ENCODE results near the gene SPNS2. TPM values are rescaled to one million over a fixed set of nuclear protein-coding genes. Genes with fewer than 3 reads are reported as not detected.

Gene SPNS2
- total RNA-seq, 1 donor from 2014 or later, result 0.70 TPM

DNA sequence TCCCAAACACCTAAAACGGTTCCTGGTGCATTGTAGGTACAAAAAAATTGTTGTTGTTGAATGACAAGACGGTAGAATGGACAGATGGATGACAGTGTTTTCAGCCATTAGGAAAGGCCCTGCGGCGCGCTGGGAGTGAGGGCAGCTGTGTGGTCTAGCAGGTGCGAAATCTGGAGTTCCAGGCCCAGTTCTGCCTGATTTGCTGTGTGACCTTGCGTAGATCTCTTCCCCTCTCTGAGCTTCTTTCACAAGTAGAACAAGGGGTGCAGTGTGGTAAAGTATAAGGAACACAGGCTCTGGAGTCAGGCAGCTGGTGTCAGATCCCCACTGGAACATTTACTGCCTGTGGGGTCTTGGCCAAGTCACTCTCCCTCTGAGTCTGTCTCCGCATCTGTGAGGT lies 25.3 kb downstream of the SPNS2 start:
- H3K4me1 Mint-ChIP-seq (ENCODE audit: low read depth), result peaks cover 6% of the 10 kb centered on the region
- H3K27ac Mint-ChIP-seq (ENCODE audit: unreplicated experiment), result no peak overlapping the region
- H3K27me3 Mint-ChIP-seq (ENCODE audit: low read depth), result peaks cover 3% of the 10 kb centered on the region
- no peak for DNase-seq (ENCODE audit: low spot score)
- no peak overlapping the region for H3K4me3 Mint-ChIP-seq (ENCODE audit: unreplicated experiment)
- no peaks in the 10 kb centered on the region for H3K9me3 Mint-ChIP-seq (ENCODE audit: low read depth)
- no peak for TF ChIP-seq CTCF (IDR thresholded peaks at IDR 0.05)
- no peaks in the 10 kb centered on the region for H3K36me3 Mint-ChIP-seq (ENCODE audit: low read depth)

- no peaks in the 10 kb centered on the region for H3K9me3 Mint-ChIP-seq (ENCODE audit: low read depth)
- peaks cover 6% of the 10 kb centered on the region for H3K4me1 Mint-ChIP-seq (ENCODE audit: low read depth)
- no peaks in the 10 kb centered on the region for H3K36me3 Mint-ChIP-seq (ENCODE audit: low read depth)
- H3K27me3 Mint-ChIP-seq (ENCODE audit: low read depth), result peaks cover 3% of the 10 kb centered on the region
- no peak for DNase-seq (ENCODE audit: low spot score)
- TF ChIP-seq CTCF (IDR thresholded peaks at IDR 0.05), result no peak
- H3K27ac Mint-ChIP-seq (ENCODE audit: unreplicated experiment), result no peak overlapping the region
- H3K4me3 Mint-ChIP-seq (ENCODE audit: unreplicated experiment), result no peak overlapping the region
Observed at GRCh38 chr17:4525691-4526397, 27.2 kb downstream of the SPNS2 start.

DNA sequence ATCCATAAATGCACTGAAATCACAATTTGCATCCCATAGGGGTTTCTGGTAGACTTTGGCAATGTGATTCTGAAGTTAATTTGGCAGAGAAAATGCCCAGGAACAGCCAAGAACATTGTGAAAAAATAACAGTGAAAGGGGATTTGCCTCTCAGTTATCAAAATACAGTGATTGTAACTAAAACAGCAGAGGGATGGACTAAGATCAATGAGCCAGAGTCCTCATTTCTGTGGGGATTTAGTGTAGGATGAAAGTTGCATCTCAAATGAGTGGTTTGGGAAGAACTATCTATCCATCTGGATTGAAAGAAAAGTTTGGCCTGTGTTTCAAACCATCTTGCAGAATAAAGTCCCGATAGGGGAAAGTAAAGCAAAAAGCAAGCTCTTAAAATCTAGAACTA lies 28.5 kb downstream of the SPNS2 start:
- TF ChIP-seq CTCF (IDR thresholded peaks at IDR 0.05), result no peak
- no peak for DNase-seq (ENCODE audit: low spot score)
- H3K9me3 Mint-ChIP-seq (ENCODE audit: low read depth), result no peaks in the 10 kb centered on the region
- H3K27me3 Mint-ChIP-seq (ENCODE audit: low read depth), result peaks cover 6% of the 10 kb centered on the region
- H3K4me1 Mint-ChIP-seq (ENCODE audit: low read depth), result no peaks in the 10 kb centered on the region
- H3K27ac Mint-ChIP-seq (ENCODE audit: unreplicated experiment), result no peak overlapping the region
- no peak overlapping the region for H3K4me3 Mint-ChIP-seq (ENCODE audit: unreplicated experiment)
- H3K36me3 Mint-ChIP-seq (ENCODE audit: low read depth), result no peaks in the 10 kb centered on the region

GRCh38 chr17:4527566-4528125 lies 29.0 kb downstream of the SPNS2 start:
- Mint-ChIP-seq H3K27me3 (ENCODE audit: low read depth) (peaks cover 6% of the 10 kb centered on the region), H3K9me3 (ENCODE audit: low read depth) (no peaks in the 10 kb centered on the region), H3K36me3 (ENCODE audit: low read depth) (no peaks in the 10 kb centered on the region), H3K27ac (ENCODE audit: unreplicated experiment) (no peak overlapping the region), H3K4me1 (ENCODE audit: low read depth) (no peaks in the 10 kb centered on the region), H3K4me3 (ENCODE audit: unreplicated experiment) (no peak overlapping the region)
- DNase-seq (ENCODE audit: low spot score), result no peak
- no peak for TF ChIP-seq CTCF (IDR thresholded peaks at IDR 0.05)

DNA sequence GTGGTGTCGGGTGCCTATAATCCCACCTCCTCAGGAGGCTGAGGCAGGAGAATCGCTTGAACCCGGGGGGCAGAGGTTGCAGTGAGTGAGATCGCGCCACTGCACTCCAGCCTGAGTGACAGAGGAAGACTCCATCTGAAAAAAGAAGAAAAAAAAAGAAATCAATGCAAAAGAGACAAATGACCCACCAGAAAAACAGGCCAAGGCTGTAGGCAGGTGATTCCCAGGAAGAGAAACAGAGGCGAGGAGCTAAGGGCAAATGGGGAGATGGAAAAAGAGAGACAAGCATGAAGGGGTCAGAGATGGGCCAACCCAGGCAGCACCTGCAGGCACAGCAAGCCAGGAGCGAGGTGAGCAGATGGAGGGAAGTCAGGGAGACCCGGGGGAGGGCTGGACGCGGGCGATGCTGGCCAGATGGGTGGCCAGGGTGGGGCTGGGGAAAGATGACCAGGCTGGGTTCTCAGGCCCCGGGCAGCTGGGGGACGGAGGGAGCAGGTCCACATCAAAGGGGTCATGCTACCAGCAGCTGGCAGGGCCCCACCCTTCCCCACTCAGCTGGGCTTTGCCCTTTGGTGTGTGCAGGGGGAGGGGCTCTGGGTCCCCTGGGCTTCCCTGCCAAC lies 31.0 kb downstream of the SPNS2 start:
- Mint-ChIP-seq H3K4me3 (ENCODE audit: unreplicated experiment) (no peak overlapping the region), H3K9me3 (ENCODE audit: low read depth) (no peaks in the 10 kb centered on the region), H3K27me3 (ENCODE audit: low read depth) (peaks cover 6% of the 10 kb centered on the region), H3K36me3 (ENCODE audit: low read depth) (no peaks in the 10 kb centered on the region), H3K27ac (ENCODE audit: unreplicated experiment) (no peak overlapping the region), H3K4me1 (ENCODE audit: low read depth) (no peaks in the 10 kb centered on the region)
- DNase-seq (ENCODE audit: low spot score), result no peak
- no peak for TF ChIP-seq CTCF (IDR thresholded peaks at IDR 0.05)

Data from chondrocyte (in vitro differentiated cells).